ENCODE results near the gene TULP4.

- TF ChIP-seq, protein P1, sequence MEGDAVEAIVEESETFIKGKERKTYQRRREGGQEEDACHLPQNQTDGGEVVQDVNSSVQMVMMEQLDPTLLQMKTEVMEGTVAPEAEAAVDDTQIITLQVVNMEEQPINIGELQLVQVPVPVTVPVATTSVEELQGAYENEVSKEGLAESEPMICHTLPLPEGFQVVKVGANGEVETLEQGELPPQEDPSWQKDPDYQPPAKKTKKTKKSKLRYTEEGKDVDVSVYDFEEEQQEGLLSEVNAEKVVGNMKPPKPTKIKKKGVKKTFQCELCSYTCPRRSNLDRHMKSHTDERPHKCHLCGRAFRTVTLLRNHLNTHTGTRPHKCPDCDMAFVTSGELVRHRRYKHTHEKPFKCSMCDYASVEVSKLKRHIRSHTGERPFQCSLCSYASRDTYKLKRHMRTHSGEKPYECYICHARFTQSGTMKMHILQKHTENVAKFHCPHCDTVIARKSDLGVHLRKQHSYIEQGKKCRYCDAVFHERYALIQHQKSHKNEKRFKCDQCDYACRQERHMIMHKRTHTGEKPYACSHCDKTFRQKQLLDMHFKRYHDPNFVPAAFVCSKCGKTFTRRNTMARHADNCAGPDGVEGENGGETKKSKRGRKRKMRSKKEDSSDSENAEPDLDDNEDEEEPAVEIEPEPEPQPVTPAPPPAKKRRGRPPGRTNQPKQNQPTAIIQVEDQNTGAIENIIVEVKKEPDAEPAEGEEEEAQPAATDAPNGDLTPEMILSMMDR (IDR thresholded peaks at IDR 0.05), result no peak
- TF ChIP-seq FOXP1 (CRISPR knock-in tag; IDR thresholded peaks at IDR 0.05; ENCODE audit: borderline replicate concordance) (no peak), NR2C2 (CRISPR knock-in tag; IDR thresholded peaks at IDR 0.05) (no peak), ATF3 (CRISPR knock-in tag; conservative IDR thresholded peaks at IDR 0.05) (no peak)
These were observed 106.2 kb downstream of the TULP4 start for GRCh38 chr6:158418501-158418900.
